ENCODE data around the gene ALG14.

Gene ALG14

GRCh38 chr1:95006681-95007080 lies 66.1 kb downstream of the ALG14 start:
- no peak overlapping the region for H3K4me3 Mint-ChIP-seq
- TF ChIP-seq, protein P1, sequence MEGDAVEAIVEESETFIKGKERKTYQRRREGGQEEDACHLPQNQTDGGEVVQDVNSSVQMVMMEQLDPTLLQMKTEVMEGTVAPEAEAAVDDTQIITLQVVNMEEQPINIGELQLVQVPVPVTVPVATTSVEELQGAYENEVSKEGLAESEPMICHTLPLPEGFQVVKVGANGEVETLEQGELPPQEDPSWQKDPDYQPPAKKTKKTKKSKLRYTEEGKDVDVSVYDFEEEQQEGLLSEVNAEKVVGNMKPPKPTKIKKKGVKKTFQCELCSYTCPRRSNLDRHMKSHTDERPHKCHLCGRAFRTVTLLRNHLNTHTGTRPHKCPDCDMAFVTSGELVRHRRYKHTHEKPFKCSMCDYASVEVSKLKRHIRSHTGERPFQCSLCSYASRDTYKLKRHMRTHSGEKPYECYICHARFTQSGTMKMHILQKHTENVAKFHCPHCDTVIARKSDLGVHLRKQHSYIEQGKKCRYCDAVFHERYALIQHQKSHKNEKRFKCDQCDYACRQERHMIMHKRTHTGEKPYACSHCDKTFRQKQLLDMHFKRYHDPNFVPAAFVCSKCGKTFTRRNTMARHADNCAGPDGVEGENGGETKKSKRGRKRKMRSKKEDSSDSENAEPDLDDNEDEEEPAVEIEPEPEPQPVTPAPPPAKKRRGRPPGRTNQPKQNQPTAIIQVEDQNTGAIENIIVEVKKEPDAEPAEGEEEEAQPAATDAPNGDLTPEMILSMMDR (IDR thresholded peaks at IDR 0.05; ENCODE audit: unreplicated experiment in 3 of 3), result no peak
- no peaks in the 10 kb centered on the region for H3K36me3 Mint-ChIP-seq (ENCODE audit: low read depth)
- peak overlapping the region; percentile 71 to 80 (median 75) for H3K27ac Mint-ChIP-seq
- no peaks in the 10 kb centered on the region for H3K9me3 Mint-ChIP-seq
- H3K4me1 Mint-ChIP-seq, result peaks cover 38% of the 10 kb centered on the region
- H3K27me3 Mint-ChIP-seq (ENCODE audit: low read depth), result no peaks in the 10 kb centered on the region

DNA sequence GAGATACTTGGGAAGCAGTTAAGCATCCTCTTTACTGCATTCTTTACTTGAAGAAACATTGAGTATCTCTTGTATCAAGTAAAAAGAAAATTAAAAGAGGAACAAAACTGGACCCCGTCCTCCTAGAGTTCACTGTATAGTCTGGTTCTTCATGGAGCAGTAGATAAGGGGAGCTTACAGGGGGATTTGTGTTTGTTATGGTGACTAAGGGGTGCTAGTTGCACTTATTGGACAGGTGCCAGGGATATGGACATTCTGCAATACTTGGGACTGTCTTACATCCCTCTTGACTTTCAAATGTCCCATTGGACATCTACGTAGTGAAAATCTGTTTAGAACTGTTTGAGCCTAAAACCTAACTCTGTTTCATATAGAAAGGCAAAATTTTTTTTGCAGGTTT lies 67.2 kb downstream of the ALG14 start:
- no peaks in the 10 kb centered on the region for H3K9me3 Mint-ChIP-seq

DNA sequence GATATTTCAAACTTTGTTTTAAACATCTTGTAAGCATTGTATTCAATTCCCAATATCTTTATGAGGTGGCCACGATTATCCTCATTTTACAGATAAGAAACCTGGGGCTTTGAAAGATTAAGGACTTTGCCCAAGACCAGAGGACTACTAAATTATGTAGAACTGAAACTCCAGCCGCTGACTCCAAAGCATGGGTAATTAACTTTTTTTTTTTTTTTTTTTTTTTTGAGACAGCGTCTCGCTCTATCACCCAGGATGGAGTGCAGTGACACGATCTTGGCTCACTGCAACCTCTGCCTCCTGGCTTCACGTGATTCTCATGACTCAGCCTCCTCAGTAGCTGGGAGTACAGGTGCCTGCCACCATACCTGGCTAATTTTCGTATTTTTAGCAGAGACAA lies 68.7 kb downstream of the ALG14 start:
- TF ChIP-seq, protein P1 (IDR thresholded peaks at IDR 0.05; ENCODE audit: unreplicated experiment in 3 of 3), result no peak
- H3K9me3 Mint-ChIP-seq, result no peaks in the 10 kb centered on the region
- peak overlapping the region in 1 of 3 experiments; percentile 41 for H3K27ac Mint-ChIP-seq
- no peak overlapping the region for H3K4me3 Mint-ChIP-seq
- no peaks in the 10 kb centered on the region for H3K36me3 Mint-ChIP-seq (ENCODE audit: low read depth)
- no peaks in the 10 kb centered on the region for H3K27me3 Mint-ChIP-seq (ENCODE audit: low read depth)
- H3K4me1 Mint-ChIP-seq, result peaks cover 58% of the 10 kb centered on the region

More for the DNA sequence above, 67.2 kb downstream of the ALG14 start:
- TF ChIP-seq, protein P1 (IDR thresholded peaks at IDR 0.05; ENCODE audit: unreplicated experiment in 3 of 3), result no peak
- H3K27me3 Mint-ChIP-seq (ENCODE audit: low read depth), result no peaks in the 10 kb centered on the region
- peaks cover 44% of the 10 kb centered on the region for H3K4me1 Mint-ChIP-seq
- H3K36me3 Mint-ChIP-seq (ENCODE audit: low read depth), result no peaks in the 10 kb centered on the region
- H3K4me3 Mint-ChIP-seq, result no peak overlapping the region
- peak overlapping the region in 1 of 3 experiments; percentile 24 for H3K27ac Mint-ChIP-seq

DNA sequence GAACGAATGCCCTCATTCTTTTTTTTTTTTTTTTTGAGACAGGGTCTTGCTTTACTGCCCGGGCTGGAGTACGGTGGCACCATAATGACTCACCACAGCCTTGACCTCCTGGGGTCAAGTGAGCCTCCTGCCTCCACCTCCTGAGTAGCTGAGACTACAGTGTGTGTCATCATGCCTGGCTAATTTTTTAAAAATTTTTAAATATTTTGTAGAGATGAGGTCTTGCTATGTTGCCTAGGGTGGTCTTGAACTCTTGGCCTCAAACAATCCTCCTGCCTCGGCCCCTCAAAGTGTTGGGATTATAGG lies 69.4 kb downstream of the ALG14 start:
- no peaks in the 10 kb centered on the region for H3K36me3 Mint-ChIP-seq (ENCODE audit: low read depth)
- peaks cover 61% of the 10 kb centered on the region for H3K4me1 Mint-ChIP-seq

DNA sequence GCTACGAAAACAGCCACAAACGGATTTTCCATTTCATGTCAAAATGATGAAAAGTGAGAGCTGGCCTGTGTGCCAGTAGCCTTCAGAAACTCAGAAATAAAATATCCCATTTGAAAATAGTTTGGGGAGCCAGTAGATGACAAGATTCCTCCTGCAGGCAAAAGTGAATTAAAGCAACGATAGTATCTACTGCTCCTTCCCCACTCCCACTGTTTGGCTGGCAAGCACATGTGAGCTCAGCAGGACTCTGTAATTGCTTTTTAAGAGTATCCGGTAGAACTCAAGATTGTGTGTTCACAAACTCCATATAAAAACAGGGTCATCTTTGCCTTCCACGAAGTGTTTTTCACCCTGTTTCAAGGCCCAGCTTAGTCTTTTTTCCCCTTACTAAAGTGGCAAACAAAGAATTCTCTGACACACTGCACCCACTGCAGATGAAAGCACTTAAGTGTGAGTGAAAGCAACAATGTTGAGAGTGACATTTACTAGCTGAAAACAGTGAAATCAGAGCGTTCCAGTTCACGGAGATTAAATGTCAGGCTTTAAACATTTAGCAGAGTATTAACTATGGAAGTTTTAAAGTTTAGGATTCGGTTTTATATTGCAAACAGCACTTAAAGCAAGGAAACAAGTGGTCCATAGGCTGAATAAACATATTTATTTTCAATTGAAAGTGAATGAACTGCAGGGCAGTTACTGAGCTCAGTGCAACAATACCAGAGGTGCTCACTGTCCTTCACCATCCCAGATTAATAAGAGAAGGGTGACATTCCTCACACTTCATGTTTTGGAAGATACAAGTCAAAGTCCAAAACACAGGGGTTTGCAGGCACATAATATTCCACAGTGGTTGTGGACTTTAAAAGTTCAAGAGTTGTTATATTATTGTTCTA lies 70.0 kb downstream of the ALG14 start:
- H3K4me3 Mint-ChIP-seq, result peak overlapping the region in 1 of 3 experiments; percentile 66
- H3K4me1 Mint-ChIP-seq, result peaks cover 66% of the 10 kb centered on the region
- no peaks in the 10 kb centered on the region for H3K9me3 Mint-ChIP-seq
- H3K27me3 Mint-ChIP-seq (ENCODE audit: low read depth), result no peaks in the 10 kb centered on the region
- H3K27ac Mint-ChIP-seq, result peak overlapping the region; percentile 99 to 100 (median 99)
- no peaks in the 10 kb centered on the region for H3K36me3 Mint-ChIP-seq (ENCODE audit: low read depth)
- TF ChIP-seq, protein P1 (IDR thresholded peaks at IDR 0.05; ENCODE audit: unreplicated experiment in 3 of 3), result no peak

More for the DNA sequence above, 69.4 kb downstream of the ALG14 start:
- Mint-ChIP-seq H3K27me3 (ENCODE audit: low read depth) (no peaks in the 10 kb centered on the region), H3K27ac (peak overlapping the region in 2 of 3 experiments; percentile 99 to 100), H3K9me3 (no peaks in the 10 kb centered on the region), H3K4me3 (no peak overlapping the region)
- TF ChIP-seq, protein P1 (IDR thresholded peaks at IDR 0.05; ENCODE audit: unreplicated experiment in 3 of 3), result no peak

- H3K4me3 Mint-ChIP-seq, result peak overlapping the region; percentile 7 to 63 (median 11)
- H3K27ac Mint-ChIP-seq, result peak overlapping the region; percentile 99 to 100 (median 99)
- peaks cover 69% of the 10 kb centered on the region for H3K4me1 Mint-ChIP-seq
- H3K36me3 Mint-ChIP-seq (ENCODE audit: low read depth), result no peaks in the 10 kb centered on the region
- no peaks in the 10 kb centered on the region for H3K9me3 Mint-ChIP-seq
- H3K27me3 Mint-ChIP-seq (ENCODE audit: low read depth), result peaks cover 3% of the 10 kb centered on the region
- TF ChIP-seq, protein P1 (IDR thresholded peaks at IDR 0.05; ENCODE audit: unreplicated experiment in 3 of 3), result no peak
Measured at GRCh38 chr1:95002164-95002539, 70.6 kb downstream of the ALG14 start.
